Dermis blood vessel endothelial cell (primary cell): ENCODE data around the gene OLFML2B. TPM values are rescaled to one million over a fixed set of nuclear protein-coding genes. Genes with fewer than 3 reads are reported as not detected.
A peak's percentile ranks its signal among the peaks of the same experiment; 100 is the strongest.

ENCODE experiments used
- DNase-seq: peaks from one replicate; pipeline ENCODE4 v3.0.0; 2010
- total RNA-seq: library from RNA; depleted of rRNA; stranded (reverse); fragments of >200 nt; gene quantifications from 2 replicates; pipeline ENCODE4 v1.2.3, GENCODE V29; 2014

OLFML2B gene
- total RNA-seq, 1 donor from 2014 or later = 0.17 TPM

DNA sequence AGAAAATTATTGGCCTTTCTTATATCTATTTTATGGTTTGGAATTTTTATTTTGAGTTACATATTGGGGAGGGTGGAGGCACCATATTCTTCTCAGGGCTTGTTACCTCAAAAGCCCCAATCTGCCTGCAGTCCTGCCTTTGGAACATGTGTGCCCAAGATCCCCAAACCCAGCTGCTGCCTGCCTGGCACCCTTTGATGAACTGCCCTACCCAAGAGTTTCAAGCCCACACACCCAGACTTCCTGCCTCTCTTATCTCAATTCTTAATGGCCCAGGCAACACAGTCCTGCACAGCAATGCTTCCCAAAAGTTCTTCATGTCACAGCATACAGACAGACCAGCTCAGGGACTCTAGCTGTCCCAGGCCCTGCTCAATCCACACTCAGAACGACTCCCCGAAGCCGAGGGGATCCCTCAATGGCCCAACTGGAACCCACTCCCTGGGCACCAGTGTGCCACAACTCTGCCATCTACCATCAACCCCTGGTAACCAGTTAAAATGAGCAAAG, 19.2 kb downstream of the OLFML2B start:
- no peak for DNase-seq

DNA sequence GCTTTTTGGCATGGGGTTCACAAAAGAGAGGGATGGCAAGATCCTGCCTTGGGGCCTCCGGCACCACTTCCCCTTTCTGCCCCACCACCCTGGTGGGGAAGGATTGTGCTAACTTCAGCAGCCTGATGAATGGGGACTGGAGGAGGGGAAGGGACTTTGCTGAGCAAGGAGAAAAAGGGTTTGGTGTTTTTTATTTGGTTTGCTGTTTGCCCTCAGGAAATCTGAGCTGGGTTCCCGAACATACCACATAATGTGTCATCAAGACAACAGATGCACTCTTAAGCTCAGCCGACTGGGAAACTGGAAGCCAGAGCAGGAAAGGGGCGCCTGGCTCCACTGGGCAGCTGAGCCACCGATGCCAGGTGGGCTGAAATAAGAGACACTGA, 19.8 kb downstream of the OLFML2B start:
- peak; percentile 16 for DNase-seq

DNA sequence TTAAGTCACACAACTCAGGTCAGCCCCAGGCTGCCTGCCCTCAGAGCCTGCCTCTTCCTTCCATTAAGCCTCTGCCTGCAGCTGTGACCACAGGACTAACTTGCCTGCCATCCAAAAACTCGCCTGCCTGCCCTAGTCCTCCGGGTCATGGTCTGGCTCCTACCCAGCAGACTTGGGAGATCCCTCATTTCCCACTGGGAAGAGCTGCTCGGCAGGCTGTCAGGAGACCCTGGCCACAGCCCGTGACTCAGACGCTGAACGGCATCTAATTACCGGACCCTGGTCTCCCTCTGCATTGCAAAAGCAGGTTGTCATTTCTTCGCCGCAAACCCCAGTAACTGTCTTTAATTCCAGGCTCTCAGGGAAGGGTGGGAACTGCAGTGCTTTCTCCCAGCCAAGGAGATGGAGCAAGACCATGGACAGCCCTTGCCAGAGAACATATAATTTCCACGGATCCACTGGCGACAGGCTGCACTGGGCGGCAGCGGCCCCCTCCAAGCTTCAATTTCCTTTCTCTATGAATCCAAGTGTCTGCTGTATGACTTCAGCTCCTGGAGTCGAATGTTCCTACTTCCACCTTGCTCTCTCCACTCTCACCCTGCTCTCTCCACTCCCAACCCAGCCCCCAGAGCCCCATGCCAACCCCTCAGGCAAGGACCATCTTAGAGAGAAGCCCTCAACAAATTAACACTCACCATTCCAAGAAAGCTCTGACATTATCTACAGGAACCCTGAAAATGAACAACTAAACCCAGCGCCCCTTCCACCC, 20.4 kb downstream of the OLFML2B start:
- DNase-seq = no peak

DNA sequence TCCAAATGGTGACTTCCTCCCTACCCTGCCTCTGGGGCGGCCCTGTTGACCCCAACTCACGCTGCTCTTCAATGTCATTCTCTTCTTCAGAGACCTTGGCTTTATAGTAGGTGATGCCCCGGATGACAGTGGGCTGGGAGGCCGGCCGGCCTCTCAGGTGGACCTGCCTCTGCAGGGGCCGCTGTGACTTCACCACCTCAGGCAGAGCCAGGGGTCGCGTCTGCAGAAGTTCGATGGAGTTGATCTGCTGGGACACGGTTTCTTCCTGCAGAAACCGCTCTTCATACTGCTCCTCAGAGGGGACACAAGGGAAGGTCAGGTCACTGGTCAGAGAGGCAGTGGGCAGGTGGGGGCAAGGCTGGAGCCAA, 23.6 kb downstream of the OLFML2B start:
- no peak for DNase-seq

DNA sequence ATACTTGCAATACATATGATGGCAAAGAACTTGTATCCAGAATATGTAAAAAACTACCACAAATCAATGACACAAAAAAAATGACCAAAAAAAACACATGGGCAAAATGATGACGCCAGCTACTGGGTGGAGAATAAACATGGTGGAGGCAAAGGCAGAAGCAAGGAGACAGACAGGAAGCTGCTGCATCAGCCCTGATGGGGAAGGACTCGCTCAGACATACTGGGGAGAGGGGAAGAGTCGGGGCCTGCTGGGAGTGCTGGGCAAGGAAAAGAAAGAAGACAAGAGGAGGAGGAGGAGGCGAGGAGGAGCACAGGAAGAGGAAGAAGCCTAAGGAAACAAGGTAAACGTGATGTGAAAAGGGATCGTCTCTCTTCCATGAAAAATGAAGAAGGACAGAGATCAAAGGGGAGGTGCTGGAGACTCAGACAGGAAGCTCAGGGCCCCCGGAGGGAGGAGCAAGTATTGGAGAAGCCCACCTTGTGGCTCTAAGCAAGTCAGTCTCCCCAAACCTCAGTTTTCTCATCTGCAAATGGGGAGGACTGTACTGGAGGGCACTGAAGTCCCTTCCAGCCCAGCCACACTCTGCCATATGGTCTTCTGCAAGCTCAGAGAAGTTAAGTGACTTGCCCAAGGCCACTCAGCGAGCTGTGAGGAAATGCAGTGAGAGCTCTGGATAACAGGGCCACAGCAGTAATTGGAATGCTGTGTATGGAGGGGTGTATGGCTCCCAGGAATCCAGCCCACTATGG, 24.2 kb downstream of the OLFML2B start:
- no peak for DNase-seq

DNA sequence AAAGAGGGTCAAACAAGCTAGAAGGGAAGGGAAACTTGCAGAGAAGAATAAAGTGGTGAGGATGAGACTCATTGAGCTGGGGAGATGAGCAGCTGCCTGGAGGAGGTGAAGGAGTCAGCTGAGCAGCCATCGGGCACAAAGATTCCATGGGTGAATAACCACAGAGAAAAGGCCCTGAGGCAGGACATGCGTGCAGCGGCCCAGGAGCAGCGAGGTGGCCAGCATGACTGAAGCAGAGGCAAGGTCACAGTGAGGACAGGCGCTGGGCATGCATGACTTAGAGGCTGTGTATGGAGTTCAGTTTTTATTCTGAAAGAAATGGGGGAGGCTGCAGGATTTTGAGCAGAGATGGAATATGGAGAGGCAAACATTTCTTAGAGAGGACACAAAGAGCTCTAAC, 24.9 kb downstream of the OLFML2B start:
- no peak for DNase-seq

DNA sequence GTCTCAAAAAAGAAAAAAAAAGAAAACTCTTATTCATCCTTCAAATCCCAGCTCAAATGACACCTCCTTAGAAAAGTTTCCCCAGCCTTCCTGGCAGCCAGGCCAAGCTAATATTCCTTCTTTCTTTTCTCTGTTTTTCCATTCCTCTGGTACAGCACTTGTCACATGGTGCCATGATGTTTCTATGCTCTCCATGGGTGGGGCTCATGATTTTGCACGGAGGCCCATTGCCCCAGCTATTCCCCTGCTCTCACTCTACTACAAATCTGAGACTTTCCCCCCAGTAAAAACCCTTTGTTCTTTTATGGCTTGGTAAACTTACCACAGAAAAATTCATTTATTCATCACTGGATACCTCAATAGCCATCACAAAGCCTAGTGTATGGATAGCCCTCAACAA, 26.5 kb downstream of the OLFML2B start:
- DNase-seq = no peak

DNA sequence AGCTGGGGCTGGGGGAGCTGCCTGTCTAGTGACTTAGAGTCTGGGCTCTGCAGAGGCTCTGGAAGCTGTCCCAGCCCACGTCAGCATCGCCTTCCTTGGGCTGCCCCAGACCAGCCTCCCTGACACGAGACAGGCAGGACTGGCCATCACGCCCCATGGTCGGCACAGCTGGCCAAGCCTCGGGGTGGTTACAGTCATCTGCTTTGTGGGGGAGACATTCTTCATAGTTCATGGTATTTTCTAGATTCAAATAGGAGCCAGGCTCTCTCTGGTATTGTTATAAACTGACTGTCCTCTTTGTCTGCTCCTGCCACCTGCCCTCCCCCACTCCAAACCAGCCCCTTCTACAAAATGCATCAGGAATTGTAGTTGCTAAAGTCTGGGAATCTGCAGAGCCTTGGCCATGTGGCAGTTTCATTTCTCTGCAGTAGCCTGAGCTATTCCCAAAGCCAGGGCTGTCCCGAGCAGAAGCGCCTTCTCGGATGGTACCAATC, 29.4 kb downstream of the OLFML2B start:
- DNase-seq = no peak

DNA sequence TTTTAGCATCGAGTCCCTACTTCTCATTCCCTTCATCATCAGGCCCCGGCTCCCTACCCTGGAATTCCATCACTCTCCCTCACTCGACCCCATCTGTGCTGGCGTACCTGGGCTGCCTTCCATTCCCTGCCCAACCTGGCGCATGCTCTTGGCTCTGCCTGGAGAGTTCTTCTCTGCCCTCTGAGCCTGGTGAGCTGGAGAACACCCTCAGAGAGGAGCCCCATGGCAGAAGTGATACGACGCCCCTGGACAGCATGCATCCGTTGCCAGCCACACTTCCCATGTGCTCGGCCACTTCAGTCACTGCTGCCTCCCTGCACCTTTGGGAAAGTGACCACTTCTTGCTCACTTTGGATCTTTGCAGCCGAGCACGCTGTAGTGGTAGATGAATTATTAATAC, 30.1 kb downstream of the OLFML2B start:
- no peak for DNase-seq

DNA sequence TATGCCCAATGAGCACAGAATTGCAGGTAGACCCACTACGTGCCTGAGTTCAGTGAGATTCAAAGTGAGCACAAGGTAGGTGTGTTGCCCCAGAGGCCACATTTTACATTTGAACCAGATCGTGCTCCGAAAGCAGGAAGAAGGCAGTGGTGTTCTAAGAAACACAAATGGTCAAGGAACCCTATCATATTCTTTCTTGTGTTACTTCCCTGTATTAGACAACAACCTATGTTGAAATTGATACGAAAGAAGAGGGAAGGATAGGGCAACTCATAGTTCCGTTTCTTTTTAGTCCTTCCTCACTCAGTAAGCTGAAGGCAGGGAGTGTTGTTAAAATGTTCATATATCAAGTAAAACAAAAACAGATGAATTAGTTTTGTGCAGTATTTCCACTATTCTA, 33.9 kb downstream of the OLFML2B start:
- DNase-seq = no peak

DNA sequence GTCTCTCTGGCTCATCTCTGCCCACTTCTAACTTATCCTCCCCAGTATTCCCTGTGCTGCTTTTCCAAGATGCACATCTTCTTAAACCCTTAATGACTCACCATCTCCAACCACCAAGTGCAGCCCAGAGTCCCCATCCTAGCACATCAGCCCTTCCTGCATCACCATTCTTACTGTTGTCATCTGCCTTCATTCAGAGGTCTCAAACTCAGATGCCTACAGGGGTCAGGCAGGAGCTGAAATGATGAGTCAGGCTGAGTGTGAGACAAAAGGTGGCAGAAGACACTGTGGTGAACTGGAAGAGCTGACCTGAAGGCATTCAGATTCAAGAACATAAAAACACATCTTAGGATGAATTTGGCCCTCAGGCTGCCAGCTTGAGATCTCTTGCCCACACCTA, 34.6 kb downstream of the OLFML2B start:
- no peak for DNase-seq

DNA sequence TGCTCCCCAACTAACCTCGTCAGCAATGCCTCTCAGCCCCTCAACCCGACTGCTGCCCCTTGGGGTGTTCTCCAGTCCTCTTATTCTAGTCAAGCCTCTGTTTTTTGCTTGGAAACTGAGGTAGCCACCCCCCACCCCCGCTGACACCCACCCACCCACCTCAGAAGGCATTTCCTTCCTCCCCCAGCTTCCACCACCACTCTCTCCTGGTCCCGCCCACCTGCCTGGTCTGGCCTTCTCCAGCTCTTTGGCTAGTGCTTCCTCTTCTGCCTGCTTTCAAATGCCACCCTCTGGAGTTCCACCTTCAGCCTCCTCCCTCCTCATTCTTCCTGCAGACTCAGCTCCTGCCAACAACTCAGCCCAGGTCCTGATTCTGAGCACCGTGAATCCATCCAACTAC, 35.3 kb downstream of the OLFML2B start:
- no peak for DNase-seq

DNA sequence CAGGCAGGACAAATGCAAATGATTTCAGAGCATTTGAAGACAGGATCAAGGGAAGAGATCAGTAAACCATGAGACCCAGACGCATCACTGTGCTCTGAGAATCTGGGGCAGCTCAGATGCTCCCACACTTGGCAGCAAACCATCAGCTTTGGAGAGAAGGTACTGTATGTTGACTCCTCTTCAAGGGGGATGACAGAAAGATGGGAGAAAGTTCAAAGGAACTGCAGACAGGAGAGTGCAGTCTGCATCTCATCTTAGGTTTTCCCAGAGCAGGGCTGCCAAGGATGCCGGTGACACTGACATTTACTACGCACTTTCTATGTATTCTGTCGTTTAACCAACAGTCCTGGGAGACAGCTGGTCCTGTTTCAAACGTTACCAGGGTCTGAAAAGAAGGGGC, 35.8 kb downstream of the OLFML2B start:
- no peak for DNase-seq

DNA sequence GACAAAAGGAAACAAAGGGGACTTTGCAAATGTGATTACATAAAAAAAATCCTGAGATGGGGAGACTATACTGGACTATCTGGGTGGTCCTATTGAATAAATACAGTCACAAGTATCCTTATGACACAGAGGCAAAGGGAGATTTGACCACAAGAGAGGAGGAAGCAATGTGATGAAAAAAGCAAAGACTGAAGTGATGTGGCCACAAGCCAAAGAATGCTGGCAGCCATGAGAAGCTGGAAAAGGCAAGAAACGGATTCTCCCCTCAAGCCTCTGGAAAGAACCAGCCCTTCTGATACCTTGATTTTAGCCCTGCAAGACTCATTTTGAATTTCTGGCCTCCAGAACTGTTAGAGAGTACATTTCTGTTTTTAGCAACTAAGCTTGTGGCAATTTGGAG, 36.4 kb downstream of the OLFML2B start:
- no peak for DNase-seq

DNA sequence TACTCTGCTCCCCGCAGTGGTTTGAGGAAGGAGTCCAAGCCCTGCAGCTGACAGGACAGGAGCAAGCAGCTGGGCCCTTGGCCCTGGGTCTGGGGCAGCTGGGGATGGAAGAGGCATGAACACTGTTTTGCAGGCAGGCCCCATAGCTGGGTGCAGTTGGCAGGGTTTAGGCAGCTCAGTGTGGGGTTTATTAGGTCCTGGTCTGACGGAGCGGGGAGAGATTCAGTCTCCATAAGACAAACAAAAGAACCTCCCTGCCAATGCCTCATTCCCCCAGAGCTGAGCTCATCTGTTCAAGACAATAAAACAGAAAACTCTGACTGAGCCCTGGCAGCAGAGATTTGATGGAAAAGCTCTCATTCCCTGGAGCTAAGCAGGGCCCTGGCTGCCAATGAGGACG, 37.3 kb downstream of the OLFML2B start:
- no peak for DNase-seq

DNA sequence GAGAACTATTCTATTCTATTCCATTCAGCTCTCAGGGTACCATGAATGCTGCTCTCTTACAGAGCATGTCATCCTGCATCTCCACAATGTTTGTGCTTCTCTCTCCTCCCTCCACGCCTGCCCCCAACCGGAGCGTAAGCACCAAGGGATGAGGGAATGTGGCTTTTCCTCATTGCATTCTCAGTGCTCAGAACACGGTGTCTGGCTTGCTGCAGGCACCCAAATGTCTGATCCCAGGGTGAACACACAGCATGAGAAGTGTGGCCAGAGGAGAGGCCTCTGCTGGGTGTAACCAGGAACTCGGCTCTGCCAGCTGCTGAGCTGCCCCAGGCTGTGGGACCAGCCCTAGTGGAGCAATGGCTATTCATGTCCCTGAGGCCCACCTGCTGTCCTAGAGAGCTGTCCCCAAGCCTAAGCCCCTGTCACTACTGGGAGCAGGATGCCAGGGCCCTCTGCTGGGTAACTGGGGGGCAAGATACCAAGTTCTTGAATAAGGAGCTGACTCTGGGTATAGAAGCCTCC, 38.3 kb downstream of the OLFML2B start:
- no peak for DNase-seq

DNA sequence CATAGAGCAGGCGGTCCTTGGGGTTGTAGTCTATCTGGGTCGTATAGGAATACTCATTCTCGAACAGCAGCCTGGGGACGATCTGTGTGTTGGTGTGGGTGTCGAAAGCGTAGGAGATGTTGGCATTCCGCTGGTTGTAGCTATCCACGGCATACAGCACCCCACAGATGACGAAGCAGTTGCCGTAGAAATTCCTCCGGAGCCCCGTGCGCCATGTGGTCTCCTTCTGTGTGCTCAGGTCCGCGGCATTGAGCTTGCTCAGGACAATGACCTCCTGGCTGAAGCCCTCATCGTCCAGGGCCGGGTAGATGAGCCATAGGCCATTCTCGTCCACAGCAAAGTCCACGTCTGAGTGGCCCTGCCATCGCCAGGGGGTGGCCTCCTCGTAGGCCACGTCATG, 39.9 kb downstream of the OLFML2B start:
- no peak for DNase-seq

DNA sequence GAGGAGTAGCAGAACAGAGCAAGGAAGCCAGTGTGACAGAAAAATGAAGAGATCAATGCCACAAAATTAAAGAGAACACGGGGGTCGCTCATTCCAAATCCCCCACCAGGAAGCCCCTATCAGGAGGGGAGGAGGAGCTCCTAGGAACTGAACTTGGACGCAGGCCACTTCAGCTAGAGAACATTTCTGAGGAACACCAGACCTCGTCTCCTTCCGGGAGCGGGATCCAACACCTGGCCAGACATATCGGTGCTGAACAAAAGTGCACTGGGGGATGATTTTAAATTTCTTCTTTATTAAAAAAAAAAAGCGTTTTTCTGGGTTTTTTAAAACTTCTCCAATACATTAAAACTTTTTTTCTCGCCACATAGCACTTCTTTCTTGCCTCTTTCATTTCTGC, 40.8 kb downstream of the OLFML2B start:
- no peak for DNase-seq

DNA sequence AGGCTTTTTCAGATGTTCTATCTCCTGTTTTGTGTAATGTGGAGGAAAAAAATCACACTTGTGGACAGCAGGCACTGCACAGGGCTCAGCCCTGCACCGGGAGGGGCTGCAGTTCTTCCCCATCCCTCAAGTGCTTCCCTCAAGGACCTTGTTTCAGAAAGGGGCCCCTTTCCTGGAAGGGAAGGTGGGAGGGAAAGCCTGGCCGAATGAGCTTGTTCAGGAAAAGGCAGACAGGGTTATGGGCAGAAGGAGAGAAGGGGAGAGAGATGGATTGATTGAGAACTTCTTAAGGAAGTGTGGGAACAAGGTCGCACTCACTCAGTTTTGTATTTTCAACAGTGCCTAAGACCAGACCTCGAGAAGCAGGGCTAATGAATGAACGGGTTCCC, 41.2 kb downstream of the OLFML2B start:
- DNase-seq = no peak

DNA sequence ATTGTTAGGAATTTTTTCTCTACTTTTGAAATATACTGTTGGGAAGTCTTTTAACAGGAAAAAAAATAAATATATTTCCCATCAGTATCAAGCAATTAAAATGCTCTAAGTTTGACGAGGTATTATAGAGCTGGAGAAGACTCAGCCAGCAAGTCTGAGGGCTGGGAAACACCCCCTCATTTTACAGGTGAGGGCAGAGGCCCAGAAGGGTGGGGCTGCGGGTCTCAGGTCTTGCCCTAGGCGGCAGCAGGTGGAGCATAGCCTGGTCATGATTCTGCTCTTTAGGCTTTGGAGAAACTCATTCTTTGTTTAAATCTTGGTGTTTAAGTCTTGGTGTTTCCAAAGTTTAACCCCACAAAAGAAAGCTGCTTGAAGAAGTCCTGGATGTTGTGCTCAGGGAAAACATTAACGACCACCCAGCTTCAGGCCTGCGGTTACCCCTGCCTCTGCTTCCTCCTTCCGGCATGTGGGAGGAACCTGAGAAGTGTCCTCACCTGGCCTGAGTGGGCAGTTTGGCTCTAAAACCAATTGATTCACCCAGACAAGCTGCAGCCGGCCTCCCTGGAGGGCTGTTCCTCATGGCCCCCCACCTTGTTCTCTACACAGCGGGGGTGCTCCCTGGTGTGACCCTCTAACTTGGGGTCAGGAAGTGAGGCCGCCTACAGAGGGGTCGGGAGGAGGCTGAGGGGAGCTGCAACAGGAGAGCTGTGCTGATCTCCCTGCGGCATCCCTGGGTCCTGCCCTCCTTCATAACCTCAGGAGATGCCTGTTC, 41.7 kb downstream of the OLFML2B start:
- DNase-seq = no peak

DNA sequence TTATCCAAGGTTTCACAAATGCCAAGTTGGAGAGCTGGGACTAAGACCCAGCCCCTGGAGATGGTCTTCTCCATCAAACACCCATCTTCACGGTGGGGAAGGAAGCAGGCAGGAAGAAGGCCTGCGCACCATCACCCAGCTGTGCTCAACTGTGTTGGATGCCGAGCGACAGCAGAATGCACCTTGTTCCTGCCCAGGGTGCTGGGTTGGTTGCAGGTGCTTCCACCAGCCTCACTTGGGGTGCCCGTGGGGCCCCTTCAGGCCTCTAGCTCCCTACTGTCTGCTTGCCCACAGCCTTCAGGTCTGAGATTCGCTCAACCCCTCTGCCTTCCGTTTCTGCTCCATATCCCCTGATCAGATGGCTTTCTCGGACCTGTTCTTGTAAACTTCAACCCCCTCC, 42.5 kb downstream of the OLFML2B start:
- DNase-seq = no peak

DNA sequence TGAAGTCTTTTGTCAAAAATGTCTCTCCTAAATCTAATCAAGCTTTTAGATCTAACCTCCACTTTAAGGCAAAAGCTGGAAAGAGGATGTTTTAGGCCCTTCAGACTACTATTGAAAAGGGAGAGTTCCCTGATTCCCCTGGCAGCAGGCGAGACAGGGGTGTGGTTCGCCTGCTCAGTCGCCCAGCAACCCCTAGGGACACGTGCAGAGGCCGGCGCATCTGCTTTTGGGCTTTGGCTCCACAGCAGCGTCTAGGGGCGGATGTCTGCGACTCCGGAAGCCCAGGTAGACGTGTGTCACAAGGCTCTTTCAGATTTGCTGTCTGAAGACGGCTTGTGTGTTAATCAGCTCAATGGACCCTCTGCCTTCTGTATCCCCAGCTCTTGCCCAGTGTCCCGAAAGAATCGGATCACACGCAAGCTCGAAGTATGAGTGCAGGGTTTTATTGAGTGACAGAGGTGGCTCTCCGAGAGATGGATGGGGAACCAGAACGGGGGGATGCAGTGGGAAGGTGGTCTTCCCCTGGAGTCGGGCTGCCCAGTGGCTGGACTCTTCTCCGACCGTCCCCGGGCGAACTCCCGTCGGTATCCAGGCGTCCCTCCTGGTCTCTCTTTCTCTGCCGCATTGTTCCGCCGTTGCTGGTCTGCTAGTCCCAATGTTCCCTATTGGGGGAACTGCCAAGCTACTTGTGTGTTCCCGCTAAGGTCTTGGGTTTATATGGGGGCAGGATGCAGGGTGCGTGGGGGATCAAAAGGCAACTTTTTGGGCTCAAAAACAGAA, 45.5 kb downstream of the OLFML2B start:
- no peak for DNase-seq
